IPS-11a (cell line): ENCODE results near the gene RNF40.

Source experiments
- H3K4me3 ChIP-seq: one replicate; pipeline ENCODE4 v1.5.1; 2013; ENCODE audit warnings: low read depth, low read length, control low read depth

The RNF40 gene

DNA sequence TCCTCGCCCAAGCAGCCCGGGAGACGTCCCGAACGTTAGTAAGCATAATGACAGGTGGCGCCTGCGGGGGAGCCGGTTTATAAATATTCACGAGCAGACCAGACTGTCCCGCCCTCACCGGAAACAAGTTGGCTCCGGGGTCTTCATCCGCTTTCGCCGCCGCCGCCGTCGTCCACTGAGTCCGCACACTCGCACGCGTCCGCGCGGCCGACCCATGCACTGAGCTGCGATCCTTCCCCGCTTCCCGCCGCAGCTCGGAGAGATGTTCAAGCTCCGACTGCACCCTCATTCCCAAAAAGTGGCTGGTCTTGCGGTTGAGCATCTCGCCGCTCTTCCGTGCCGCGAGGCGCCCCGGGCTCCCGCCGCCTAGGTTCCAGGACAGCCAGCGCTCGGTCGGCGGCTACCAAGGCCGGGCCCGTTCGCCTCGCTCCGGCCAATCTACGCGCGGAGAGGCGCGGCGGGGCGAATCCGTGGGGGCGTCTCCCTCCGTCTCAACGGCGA lies 645 bp upstream of the RNF40 start:
- peak overlapping the region; percentile 88 for H3K4me3 ChIP-seq

- H3K4me3 ChIP-seq, result peak overlapping the region; percentile 88
Measured at GRCh38 chr16:30762991-30763725, 1.0 kb downstream of the RNF40 start.

DNA sequence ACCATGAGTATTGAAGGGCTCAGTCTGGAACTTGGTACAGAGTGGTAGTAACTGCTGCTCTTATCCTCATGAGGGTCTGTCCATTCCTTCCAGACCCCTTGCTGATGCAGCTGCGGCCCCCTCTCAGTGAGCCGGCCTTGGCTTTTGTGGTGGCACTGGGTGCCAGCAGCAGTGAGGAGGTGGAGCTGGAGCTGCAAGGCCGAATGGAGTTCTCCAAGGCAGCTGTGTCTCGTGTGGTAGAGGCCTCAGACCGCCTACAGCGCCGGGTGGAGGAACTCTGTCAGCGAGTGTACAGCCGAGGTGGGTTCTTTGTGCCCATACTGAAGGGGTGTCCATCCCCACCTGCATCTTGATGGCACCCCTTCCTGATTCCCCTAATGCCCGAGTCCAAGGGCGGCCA lies 2.0 kb downstream of the RNF40 start:
- no peak overlapping the region for H3K4me3 ChIP-seq

DNA sequence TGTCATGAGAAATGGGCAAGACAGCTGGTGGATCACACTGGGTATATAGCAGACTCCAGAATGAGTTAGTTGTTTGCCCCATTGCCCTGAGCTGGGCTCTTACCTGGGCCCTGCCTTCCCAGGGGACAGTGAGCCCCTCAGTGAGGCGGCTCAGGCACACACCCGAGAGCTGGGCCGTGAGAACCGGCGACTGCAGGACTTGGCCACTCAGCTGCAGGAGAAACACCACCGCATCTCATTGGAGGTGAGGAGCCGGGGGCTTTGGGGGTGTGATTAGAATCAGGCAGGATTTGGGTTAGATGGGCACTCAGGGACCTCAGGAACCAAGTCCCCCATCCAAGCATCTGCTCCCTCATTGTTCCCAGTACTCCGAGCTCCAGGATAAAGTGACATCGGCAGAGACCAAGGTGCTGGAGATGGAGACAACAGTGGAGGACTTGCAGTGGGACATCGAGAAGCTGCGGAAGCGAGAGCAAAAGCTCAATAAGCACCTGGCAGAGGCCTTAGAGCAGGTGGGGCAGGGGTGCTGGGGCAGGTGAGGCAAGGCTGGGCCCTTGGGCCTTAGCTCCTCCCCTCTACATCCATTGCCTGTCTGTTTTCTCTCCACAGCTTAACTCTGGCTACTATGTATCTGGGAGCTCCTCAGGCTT lies 2.8 kb downstream of the RNF40 start:
- H3K4me3 ChIP-seq, result no peak overlapping the region

DNA sequence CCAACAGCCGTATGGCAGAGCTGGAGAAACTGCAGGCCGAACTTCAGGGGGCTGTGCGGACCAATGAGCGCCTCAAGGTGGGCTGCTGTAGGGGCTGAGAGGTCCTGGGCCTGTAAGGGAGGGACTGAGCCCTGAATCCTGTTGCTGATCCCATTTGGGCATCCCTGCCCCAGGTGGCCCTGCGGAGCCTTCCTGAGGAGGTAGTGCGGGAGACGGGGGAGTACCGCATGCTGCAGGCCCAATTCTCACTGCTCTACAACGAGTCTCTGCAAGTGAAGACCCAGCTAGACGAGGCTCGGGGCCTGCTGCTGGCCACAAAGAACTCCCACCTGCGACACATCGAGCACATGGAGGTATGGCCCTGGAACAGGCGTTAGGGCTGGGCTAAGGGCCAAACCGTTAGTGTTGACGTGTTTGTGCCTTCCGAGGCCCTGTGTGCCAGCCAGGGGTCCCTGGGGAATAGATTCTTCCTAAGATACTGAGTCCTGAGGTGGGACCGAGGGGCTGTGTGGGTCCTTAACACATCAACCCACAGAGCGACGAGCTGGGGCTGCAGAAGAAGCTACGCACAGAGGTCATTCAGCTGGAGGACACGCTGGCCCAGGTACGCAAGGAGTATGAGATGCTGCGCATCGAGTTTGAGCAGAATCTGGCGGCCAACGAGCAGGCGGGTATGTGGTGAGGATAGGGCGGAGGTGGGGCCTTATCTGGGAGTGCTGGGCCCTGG lies 4.2 kb downstream of the RNF40 start:
- no peak overlapping the region for H3K4me3 ChIP-seq

DNA sequence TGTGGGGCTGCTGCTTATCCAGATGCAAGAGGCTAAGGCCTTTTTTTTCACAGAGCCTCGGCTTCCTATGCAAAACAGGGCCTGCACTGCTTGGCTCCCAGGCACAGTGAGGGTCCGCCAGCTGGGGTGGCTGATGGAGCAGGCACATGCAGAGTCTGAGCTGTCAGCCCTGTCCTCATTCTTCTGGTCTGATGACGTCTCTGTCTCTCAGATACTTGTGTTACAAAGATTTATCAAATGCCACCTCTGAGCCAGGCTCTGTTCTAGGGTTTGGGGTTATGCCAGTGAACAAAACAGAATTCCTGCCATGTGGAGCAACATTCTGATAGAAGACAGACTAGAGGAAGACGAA lies 4.8 kb downstream of the RNF40 start:
- H3K4me3 ChIP-seq, result no peak overlapping the region

- H3K4me3 ChIP-seq, result no peak overlapping the region
Measured at GRCh38 chr16:30767767-30768465, 5.8 kb downstream of the RNF40 start.

DNA sequence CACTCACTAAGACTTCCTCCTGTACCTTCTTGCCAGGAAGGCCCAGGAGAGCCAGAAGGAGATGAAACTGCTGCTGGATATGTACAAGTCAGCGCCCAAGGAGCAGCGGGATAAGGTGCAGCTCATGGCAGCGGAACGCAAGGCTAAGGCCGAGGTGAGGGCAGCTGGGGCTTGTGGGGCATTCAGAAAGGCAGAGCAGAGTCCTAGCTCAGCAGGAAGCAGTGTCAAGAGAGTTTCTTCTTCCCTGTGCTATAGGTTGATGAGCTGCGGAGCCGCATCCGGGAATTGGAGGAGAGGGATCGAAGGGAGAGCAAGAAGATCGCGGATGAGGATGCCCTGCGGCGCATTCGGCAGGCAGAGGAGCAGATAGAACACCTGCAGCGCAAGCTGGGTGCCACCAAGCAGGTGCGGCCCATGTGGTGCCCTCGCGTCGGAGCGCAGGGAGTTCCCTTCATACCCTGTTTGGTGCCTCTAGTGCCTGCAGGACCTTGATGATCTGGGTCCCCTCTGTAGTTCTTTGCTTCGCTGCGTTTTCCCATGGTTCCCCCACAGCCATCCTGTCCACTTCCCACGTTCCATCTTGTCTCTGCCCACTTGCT lies 6.6 kb downstream of the RNF40 start:
- H3K4me3 ChIP-seq, result no peak overlapping the region

DNA sequence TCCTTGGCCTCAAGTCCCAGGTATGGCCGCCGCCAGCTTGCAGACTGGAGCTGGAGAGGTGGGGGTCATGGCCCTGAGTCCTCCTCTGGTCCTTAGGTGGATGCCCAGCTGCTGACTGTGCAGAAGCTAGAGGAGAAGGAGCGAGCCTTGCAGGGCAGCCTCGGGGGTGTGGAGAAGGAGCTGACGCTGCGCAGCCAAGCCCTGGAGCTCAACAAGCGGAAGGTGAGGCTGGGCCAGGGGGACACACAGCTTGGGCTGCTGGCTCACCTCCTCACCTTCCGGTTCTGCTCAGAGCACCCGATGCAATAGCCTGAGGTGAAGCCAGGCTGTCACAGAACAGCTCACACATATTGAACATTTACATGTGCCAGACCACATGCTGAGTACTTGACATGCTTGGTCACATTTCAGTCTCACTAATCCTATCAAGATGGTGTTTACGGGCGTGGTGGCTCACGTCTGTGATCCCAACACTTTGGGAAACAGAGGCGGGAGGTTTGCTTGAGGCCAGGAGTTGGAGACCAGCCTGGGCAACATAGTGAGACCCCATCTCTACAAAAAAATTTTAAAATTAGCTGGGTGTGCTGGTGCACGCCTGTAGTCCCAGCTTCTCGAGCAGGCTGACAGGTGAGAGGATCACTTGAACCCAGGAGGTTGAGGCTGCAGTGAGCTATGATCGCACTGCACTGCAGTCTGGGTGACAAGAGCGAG lies 7.4 kb downstream of the RNF40 start:
- no peak overlapping the region for H3K4me3 ChIP-seq

DNA sequence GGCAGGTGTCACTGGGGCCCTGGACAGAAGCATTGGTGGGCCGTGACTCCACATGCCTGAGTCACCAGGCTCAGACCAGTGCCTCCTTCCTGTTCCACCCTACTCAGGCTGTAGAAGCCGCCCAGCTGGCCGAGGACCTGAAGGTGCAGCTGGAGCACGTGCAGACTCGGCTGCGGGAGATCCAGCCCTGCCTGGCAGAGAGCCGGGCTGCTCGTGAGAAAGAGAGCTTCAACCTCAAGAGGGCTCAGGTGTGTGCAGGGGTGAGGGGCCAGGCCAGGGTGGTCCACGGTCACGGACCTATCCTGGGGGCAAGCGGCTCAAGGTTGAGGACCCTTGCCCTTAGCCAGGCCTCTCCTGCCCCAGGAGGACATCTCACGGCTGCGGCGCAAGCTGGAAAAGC lies 9.6 kb downstream of the RNF40 start:
- H3K4me3 ChIP-seq, result no peak overlapping the region

- no peak overlapping the region for H3K4me3 ChIP-seq
Measured at GRCh38 chr16:30773826-30774225, 11.7 kb downstream of the RNF40 start.

GRCh38 chr16:30774367-30775130 lies 12.4 kb downstream of the RNF40 start:
- no peak overlapping the region for H3K4me3 ChIP-seq

DNA sequence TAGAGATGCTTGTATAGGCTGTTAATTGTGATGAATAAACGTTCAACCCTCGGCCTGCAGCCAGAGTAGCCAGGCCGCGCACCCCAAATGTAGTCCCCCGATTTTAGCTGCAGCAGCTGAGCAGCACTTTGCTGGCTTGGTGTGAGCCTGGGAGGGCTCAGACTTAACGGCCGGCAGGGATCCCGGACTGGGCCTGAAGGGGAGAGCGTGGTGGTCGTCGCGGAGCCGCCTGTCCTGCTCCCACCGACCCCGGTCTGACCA lies 12.9 kb downstream of the RNF40 start:
- peak overlapping the region; percentile 88 for H3K4me3 ChIP-seq

DNA sequence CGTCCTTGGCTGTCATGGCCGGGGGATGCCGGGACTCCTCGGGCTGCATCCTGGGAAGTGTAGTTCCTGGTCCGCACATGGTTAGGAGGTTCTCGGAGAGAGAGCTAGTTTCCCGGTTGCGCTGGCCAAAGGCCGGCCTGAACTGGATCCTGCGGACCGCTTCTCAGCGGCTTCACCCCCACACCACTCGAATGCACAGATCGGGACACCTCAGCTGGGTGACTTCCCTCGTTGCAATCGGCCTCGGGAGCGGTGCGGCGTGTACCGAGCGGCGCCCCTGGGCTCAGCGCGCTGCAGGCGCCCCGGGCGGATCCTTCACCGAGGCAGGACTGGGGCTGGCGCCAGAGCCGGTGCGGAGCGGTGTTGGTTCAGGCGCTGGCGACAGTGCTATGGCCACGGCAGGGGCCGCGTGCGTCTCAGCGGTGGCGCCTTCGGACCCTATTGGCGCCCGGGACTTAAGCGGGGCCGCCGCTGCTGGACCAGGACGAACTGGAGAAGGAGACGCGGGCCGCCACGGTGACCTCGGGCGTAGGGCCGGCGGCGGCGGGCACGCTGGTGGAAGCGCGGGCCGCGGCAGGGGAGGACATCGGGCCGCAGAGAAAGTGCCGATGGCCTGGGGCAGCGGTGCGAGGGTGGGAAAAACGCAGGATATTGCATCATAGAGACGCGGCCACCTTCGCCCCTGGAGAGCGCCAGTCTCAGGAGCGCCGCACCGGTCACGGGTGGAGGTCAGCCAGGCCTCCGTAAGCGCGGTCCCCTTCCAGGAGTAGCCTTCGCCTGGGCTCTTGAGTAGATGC lies 13.5 kb downstream of the RNF40 start:
- peak overlapping the region; percentile 88 for H3K4me3 ChIP-seq

DNA sequence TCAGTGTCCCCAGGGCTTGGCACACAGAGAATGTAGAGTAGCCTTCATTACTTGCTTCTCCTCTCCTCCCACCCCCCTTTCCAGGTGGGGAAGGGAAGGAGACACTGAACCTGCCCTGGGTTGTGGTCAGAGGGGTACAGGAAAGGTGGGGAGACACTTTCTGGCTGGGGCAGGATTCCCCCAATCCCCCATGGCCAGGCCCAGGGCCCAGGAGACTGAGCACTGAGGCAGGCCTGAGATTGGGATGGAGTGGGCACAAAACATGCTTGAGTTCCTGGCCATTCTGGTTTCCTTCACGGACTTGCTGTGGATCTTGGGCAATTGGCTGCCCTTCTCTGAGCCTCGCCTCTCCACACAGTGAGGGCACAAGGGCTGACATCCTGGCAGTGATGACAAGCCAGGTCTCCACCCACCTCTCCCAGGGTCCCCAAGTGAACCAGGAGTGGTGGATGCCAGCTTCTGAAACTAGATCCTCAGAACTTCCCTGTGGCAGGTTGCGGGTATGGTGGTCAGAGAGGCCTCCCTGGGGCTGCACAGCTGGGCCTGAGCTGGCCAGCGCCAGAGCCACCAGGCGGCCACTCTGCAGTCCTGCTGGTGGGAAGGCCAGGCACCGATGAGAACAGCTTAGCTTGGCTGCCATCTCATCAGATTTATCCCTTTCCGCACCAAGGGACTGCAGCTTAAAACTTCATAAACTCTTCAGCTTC lies 15.6 kb downstream of the RNF40 start:
- H3K4me3 ChIP-seq, result no peak overlapping the region

DNA sequence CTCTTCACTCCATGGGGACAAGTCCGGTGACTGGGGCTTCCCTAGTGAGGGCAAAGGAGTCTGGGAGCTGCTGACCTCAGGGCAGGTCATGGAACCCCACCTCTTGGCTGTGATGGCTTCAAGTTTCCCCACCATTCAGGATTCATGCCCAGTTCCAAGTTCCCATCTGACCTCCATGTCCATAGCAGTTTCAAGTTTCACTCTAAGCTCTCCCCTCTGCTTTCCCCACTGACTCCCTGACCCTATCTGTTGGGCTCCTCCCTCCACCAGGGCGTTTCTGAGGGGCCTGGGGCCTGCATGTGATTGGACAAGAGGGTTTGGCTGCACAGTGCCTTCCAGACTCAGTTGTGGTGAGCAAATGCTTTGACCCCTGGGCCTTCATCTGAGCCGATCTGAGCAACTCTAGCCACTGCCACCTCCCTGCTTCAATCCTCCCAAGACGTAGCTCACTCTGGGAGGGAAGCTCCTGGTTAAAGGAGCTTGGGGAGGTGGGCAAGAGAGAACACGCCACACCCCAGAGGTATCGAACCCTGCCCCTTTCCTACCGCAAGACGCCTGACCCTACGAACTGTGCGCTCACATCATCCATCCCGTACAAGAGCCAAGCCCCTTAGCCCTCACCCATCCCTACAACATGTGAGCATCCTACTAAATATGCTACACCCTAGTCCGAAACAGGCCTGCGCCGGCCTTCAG lies 16.6 kb downstream of the RNF40 start:
- no peak overlapping the region for H3K4me3 ChIP-seq

DNA sequence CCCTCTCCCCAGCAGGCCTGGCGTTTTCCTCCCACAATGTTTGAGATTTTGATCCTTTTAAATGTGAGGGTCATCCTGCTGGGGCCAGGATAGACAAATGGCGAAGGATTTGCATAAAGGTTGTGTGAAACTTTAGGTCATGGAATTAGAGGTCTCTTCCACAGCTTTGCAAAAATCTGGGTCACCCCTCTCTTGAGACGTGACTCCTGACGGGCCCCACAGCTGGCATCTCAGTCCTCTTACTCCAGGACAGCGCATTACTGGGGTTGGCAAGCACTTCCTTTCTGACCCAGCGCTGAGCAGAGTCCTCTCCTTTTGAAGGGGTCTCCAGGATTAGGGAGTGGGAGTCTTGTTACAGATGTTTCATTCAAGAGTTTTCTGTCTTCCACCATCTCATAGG lies 17.5 kb downstream of the RNF40 start:
- no peak overlapping the region for H3K4me3 ChIP-seq

- no peak overlapping the region for H3K4me3 ChIP-seq
Measured at GRCh38 chr16:30780021-30780420, 17.9 kb downstream of the RNF40 start.
